RWPE2 (cell line): ENCODE measurements around the gene ATAD5.

Source experiments
- ATAC-seq: fragments of 200-7000 bp; cut with Tn5 transposase; 3 replicates; pipeline ENCODE4 v1.9.1; 2021; ENCODE audit warnings: low read depth
- DNase-seq: peaks from one replicate; pipeline ENCODE4 v3.0.0-alpha.2; 2020; ENCODE audit warnings: low spot score
- H3K27ac ChIP-seq: fragments of 450-650 bp; 2 replicates; pipeline ENCODE4 v1.5.1; 2017; ENCODE audit warnings: mild to moderate bottlenecking; ENCODE audit not compliant: poor library complexity, severe bottlenecking
- H3K27me3 ChIP-seq: fragments of 250-450 bp; sonication (Bioruptor Pico); 2 replicates; pipeline ENCODE4 v1.5.1; 2021; ENCODE audit warnings: mild to moderate bottlenecking, moderate library complexity; ENCODE audit not compliant: insufficient read depth, poor library complexity, severe bottlenecking
- H3K36me3 ChIP-seq: fragments of 250-450 bp; sonication (Bioruptor Pico); 2 replicates; pipeline ENCODE4 v1.5.1; 2020; ENCODE audit warnings: low read depth, mild to moderate bottlenecking, moderate library complexity
- H3K4me1 ChIP-seq: fragments of 250-450 bp; sonication (Bioruptor Pico); 2 replicates; pipeline ENCODE4 v1.5.1; 2021; ENCODE audit warnings: mild to moderate bottlenecking, moderate library complexity; ENCODE audit not compliant: insufficient read depth, poor library complexity, severe bottlenecking
- H3K4me3 ChIP-seq: fragments of 250-450 bp; sonication (Bioruptor Pico); 2 replicates; pipeline ENCODE4 v1.5.1; 2021; ENCODE audit warnings: mild to moderate bottlenecking, moderate library complexity; ENCODE audit not compliant: severe bottlenecking
- H3K9me3 ChIP-seq: fragments of 250-450 bp; sonication (Bioruptor Pico); 2 replicates; pipeline ENCODE4 v1.5.1; 2021; ENCODE audit warnings: mild to moderate bottlenecking, moderate library complexity; ENCODE audit not compliant: severe bottlenecking
- TF ChIP-seq, protein P1 (sequence below): fragments of 450-650 bp; IDR thresholded peaks from one replicate; pipeline ENCODE4 v1.5.1; 2017; ENCODE audit warnings: mild to moderate bottlenecking, moderate library complexity; ENCODE audit not compliant: poor library complexity, severe bottlenecking

The ATAD5 gene

DNA sequence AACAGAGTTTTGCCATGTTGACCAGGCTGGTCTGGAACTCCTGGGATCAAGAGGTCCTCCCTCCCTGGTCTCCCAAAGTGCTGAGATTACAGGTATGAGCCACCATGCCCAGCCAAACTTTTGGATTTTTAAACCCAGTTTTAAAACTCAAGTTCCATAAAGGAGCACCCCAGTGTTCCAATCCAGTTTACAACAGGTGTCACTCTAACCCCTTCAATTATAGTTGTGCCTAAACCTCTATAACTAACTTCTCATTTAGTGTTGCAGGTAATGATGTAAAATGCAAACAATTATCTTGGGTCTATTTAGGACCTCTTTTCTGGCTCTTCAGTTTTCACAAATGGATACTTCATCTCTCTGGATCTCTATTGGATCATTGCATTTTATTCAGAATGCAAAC is 82.2 kb downstream of the ATAD5 start:
- ATAC-seq (no peak), DNase-seq (no peak)
- TF ChIP-seq, protein P1, sequence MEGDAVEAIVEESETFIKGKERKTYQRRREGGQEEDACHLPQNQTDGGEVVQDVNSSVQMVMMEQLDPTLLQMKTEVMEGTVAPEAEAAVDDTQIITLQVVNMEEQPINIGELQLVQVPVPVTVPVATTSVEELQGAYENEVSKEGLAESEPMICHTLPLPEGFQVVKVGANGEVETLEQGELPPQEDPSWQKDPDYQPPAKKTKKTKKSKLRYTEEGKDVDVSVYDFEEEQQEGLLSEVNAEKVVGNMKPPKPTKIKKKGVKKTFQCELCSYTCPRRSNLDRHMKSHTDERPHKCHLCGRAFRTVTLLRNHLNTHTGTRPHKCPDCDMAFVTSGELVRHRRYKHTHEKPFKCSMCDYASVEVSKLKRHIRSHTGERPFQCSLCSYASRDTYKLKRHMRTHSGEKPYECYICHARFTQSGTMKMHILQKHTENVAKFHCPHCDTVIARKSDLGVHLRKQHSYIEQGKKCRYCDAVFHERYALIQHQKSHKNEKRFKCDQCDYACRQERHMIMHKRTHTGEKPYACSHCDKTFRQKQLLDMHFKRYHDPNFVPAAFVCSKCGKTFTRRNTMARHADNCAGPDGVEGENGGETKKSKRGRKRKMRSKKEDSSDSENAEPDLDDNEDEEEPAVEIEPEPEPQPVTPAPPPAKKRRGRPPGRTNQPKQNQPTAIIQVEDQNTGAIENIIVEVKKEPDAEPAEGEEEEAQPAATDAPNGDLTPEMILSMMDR, result no peak

DNA sequence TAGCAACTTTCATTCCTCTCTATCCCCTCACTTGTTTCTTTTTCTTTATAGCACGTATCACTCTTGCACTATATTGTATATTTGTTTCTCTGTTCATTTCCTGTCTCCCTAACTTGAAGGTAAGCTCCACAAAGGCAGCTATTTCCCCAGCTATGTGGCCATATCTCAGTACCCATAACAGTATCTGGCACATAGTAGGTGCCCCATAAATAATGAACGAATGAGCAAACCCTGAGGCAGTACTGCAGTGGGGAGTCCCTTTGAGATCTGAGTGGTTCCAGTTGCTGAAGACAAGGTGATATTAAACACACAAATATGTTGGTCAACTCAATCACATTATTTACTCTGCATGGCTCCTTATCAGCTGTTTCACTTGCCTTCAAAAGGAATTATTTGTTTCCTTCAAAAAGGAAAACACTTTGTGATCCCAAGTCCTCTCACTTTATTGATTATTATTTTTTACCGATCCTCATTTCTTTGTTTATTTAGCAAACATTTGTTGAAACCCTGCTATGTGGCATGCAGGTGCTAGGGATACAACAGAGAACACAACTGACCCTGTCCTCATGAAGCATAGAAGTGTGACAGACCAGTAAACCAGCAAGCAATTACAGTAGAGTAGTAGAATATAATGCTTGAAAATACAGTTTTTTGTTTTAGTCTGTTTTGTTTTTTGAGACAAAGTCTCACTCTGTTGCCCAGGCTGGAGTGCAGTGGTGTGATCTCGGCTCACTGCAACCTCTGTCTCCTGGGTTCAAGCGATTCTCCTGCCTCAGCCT is 84.3 kb downstream of the ATAD5 start:
- no peak overlapping the region for H3K27ac ChIP-seq
- DNase-seq (no peak), ATAC-seq (no peak)
- H3K4me1 ChIP-seq, result no peaks in the 10 kb centered on the region
- no peaks in the 10 kb centered on the region for H3K9me3 ChIP-seq
- H3K4me3 ChIP-seq, result no peak overlapping the region
- H3K27me3 ChIP-seq, result peaks cover 5% of the 10 kb centered on the region
- H3K36me3 ChIP-seq, result no peaks in the 10 kb centered on the region
- TF ChIP-seq, protein P1, result no peak

More for the DNA sequence above, 82.2 kb downstream of the ATAD5 start:
- no peaks in the 10 kb centered on the region for H3K4me1 ChIP-seq
- H3K27ac ChIP-seq, result no peak overlapping the region
- H3K9me3 ChIP-seq, result no peaks in the 10 kb centered on the region
- H3K27me3 ChIP-seq, result no peaks in the 10 kb centered on the region
- no peak overlapping the region for H3K4me3 ChIP-seq
- H3K36me3 ChIP-seq, result no peaks in the 10 kb centered on the region

DNA sequence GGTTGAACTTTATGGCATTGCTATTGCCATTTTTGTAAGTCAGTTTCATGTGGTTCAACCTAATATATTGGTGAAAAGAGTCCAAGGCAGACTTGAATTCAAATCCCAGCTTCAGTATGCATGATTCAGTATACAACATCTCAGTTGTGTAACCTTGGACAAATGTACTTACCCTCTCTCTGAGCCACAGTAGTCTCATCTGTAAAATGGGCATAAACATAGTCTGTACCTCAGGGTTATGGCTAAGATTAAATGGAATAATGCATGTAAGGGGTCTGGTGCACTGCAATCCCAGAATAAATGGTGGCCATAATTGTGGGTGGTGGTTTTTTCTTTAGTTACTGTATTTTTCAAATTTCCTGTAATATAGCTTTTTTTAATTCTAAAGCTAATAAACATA is 85.3 kb downstream of the ATAD5 start:
- no peak overlapping the region for H3K4me3 ChIP-seq
- no peak for DNase-seq
- no peaks in the 10 kb centered on the region for H3K9me3 ChIP-seq
- no peak overlapping the region for H3K27ac ChIP-seq
- H3K4me1 ChIP-seq, result no peaks in the 10 kb centered on the region
- H3K36me3 ChIP-seq, result no peaks in the 10 kb centered on the region
- no peak for ATAC-seq
- TF ChIP-seq, protein P1, result no peak
- H3K27me3 ChIP-seq, result peaks cover 12% of the 10 kb centered on the region

DNA sequence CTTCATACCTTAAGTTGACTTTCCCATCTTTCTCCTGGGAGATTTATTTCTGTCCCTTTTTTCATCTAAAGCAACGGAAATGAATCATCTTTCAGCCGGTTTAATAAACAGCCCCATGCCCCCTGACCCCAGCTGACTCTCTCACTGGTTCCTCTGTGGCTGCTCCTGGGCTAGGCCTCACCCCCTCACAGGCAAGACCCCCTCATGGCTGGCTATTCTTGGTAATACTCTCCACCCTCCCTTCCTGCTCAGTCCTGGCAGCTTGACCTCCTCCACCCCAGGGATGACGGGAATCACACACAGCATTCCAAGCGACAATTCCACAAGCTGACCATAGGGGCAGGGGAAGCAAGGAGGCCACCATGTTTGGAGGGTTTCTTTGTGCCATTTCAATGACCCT is 88.5 kb downstream of the ATAD5 start:
- ATAC-seq, result no peak
- no peak for DNase-seq
- no peaks in the 10 kb centered on the region for H3K36me3 ChIP-seq
- TF ChIP-seq, protein P1, result no peak
- H3K9me3 ChIP-seq, result no peaks in the 10 kb centered on the region
- H3K4me3 ChIP-seq, result no peak overlapping the region
- peaks cover 35% of the 10 kb centered on the region for H3K27me3 ChIP-seq
- H3K27ac ChIP-seq, result no peak overlapping the region
- H3K4me1 ChIP-seq, result no peaks in the 10 kb centered on the region

DNA sequence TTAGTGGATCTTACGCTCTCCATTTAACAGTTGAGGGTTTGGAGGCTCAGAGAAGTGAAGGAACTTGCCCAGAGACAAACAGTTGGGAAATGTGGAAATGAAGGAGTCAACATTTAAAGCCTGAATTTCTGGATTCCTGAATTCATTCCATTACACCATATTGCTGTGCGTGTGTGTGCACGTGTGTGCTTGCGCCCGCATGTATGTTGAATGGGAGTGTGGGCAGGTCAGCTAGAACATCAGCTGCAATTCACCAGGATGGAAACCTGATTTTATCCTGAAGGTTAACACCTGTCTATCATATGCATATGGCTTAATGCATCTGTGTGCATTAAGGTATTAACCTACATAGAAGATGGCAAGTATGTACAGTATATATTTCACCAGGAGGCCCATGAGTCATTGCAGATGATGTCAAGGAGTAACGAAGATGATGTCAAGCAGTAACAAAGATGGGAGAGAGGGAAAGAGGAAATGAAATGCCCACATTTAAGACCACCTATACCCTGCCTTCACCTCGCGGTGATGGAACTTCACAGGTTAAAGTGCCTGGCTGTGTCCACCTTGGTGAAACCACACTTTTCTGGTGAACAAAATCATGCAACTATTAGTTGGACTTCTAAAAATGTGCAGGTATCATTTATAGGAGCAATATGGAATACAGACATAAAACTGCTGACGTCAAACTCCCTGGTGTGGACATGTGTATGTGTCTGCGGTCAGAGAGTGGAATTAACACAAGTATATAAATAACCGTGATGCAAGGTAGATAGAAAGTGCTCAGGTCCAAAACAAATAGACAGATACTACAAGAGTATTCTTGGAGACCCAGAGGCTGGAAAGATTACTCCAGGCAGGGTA is 89.1 kb downstream of the ATAD5 start:
- Histone ChIP-seq H3K4me1 (no peaks in the 10 kb centered on the region), H3K4me3 (no peak overlapping the region), H3K9me3 (no peaks in the 10 kb centered on the region), H3K27me3 (peaks cover 35% of the 10 kb centered on the region), H3K36me3 (no peaks in the 10 kb centered on the region), H3K27ac (no peak overlapping the region)
- TF ChIP-seq, protein P1, result no peak
- no peak for DNase-seq
- no peak for ATAC-seq
